ENCODE measurements around the gene MBTD1. TPM values are rescaled to one million over a fixed set of nuclear protein-coding genes. Genes with fewer than 3 reads are reported as not detected.
"Not testable (repeated sequence)": the region's sequence is repeated elsewhere in the genome, so short reads cannot be mapped to it uniquely, and the experiment has no call there.

MBTD1 gene
- total and polyA plus RNA-seq, 2 of the 8 experiments (the other 6 are each of a cell fraction or from before 2014, with no cell fraction given) = 20.3 to 51.4 TPM

DNA sequence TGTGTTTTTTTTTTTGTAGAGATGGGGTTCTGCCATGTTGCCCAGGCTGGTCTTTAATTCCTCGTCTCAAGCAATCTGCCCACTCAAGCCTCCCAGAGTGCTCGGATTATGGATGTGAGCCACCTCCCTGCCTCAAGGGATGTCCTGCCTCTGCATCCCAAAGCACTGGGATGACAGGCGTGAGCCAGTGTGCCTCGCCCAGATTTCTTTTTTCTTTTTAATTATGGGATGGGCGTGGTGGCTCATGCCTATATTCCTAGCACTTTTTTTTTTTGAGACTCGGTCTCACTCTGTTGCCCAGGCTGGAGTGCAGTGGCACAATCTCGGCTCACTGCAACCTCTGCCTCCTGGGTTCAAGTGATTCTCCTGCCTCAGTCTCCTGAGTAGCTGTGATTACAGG, 34.3 kb downstream of the MBTD1 start:
- H2BK12ac ChIP-seq (ENCODE audit: low read depth, low read length); H3K4me1 ChIP-seq (replicated peaks in 1 of 4; ENCODE audit: control insufficient read depth in 3 of 4, insufficient read depth in 4 of 4, low read length in 3 of 4); H4K91ac ChIP-seq (replicated peaks; ENCODE audit: insufficient read length, low read length); H4K20me1 ChIP-seq (replicated peaks in 1 of 2; ENCODE audit: control insufficient read depth in 1 of 2, insufficient read depth in 2 of 2, low read length in 2 of 2); H3K4me2 ChIP-seq (ENCODE audit: insufficient read depth in 1 of 2, low read depth in 2 of 2, low read length in 2 of 2); DNase-seq (ENCODE audit: low read depth in 1 of 2, low spot score in 2 of 2); H2BK120ac ChIP-seq (replicated peaks; ENCODE audit: low read depth, low read length); H3K18ac ChIP-seq (ENCODE audit: extremely low read depth, low read length); H3K9ac ChIP-seq (replicated peaks in 1 of 4; ENCODE audit: extremely low read depth in 1 of 4, low read depth in 3 of 4, low read length in 3 of 4); H3K79me1 ChIP-seq (ENCODE audit: low read depth, low read length); H4K5ac ChIP-seq (ENCODE audit: insufficient read length, low read depth, low read length); H3K56ac ChIP-seq (replicated peaks; ENCODE audit: insufficient read length, low read depth, low read length); H2AK5ac ChIP-seq (ENCODE audit: low read depth, low read length); FAIRE-seq; H2BK5ac ChIP-seq (ENCODE audit: low read depth, low read length); H3K9me3 ChIP-seq (ENCODE audit: insufficient read depth in 2 of 2, low read depth in 1 of 2, low read length in 1 of 2); H3K4ac ChIP-seq (replicated peaks; ENCODE audit: insufficient read length, low read depth, low read length); H3K27ac ChIP-seq (ENCODE audit: low read depth, low read length); H3K23me2 ChIP-seq (ENCODE audit: low read depth, low read length); H3K27me3 ChIP-seq (replicated peaks in 1 of 4; ENCODE audit: control insufficient read depth in 3 of 4, extremely low read depth in 1 of 4, insufficient read depth in 3 of 4, low read length in 3 of 4); H2BK15ac ChIP-seq (ENCODE audit: low read length); H2BK20ac ChIP-seq (ENCODE audit: low read length); H4K8ac ChIP-seq (ENCODE audit: extremely low read depth, insufficient read depth, low read length); H3K23ac ChIP-seq (ENCODE audit: insufficient read length); CTCF ChIA-PET (ENCODE audit: partially characterized antibody); H3K4me3 ChIP-seq (ENCODE audit: extremely low read depth in 1 of 4, insufficient read depth in 2 of 4, low read depth in 3 of 4, low read length in 4 of 4); POLR2A ChIA-PET (ENCODE audit: partially characterized antibody); H2AFZ ChIP-seq (ENCODE audit: low read length); H3K14ac ChIP-seq (ENCODE audit: insufficient read length): not testable (repeated sequence)
- H3K79me2 ChIP-seq (ENCODE audit: control insufficient read depth in 1 of 2, insufficient read depth in 2 of 2, low read length in 2 of 2) = peaks cover 0 to 35% of the 10 kb centered on the region in 2 experiments; a peak in 2 of 4 replicates
- H3K36me3 ChIP-seq (ENCODE audit: control insufficient read depth in 2 of 4, insufficient read depth in 4 of 4, low read length in 3 of 4) = peaks cover 4 to 29% (median 14%) of the 10 kb centered on the region in 4 experiments; a peak in 7 of 8 replicates
- WGBS, 2 experiments (ENCODE audit: extremely low coverage in 1 of 2, insufficient coverage in 1 of 2, insufficient read length in 1 of 2, insufficient replicate concordance in 2 of 2, low coverage in 1 of 2, low lambda C conversion rate in 2 of 2, missing lambda C conversion rate in 1 of 2) = 85% methylated on average over 7 of the region's 7 CpGs; no CpG with 5 or more reads in 1 of the 2 experiments
